VCaP (cell line): ENCODE results near the gene GABARAP.
A peak's percentile ranks its signal among the peaks of the same experiment; 100 is the strongest.

Source experiments
- H3K27ac ChIP-seq: fragments of 450-650 bp; 2 replicates; pipeline ENCODE4 v1.5.1; 2017
- CTCF ChIP-seq: fragments of 450-650 bp; conservative IDR thresholded peaks from 2 replicates; pipeline ENCODE4 v1.5.1; 2017; ENCODE audit warnings: mild to moderate bottlenecking, moderate library complexity

Gene GABARAP

GRCh38 chr17:7213895-7214299 is 28.4 kb downstream of the GABARAP start:
- no peak overlapping the region for H3K27ac ChIP-seq
- TF ChIP-seq CTCF: peak; percentile 21; the same call in 1 of the 2 replicates

GRCh38 chr17:7211491-7212273 is 30.6 kb downstream of the GABARAP start:
- TF ChIP-seq CTCF: no peak
- no peak overlapping the region for H3K27ac ChIP-seq

GRCh38 chr17:7208754-7209460 is 33.3 kb downstream of the GABARAP start:
- no peak for TF ChIP-seq CTCF
- H3K27ac ChIP-seq: no peak overlapping the region

- no peak for TF ChIP-seq CTCF
- no peak overlapping the region for H3K27ac ChIP-seq
These were observed 34.1 kb downstream of the GABARAP start for GRCh38 chr17:7208027-7208571.

- TF ChIP-seq CTCF: no peak
- H3K27ac ChIP-seq: no peak overlapping the region
These were observed 34.9 kb downstream of the GABARAP start for GRCh38 chr17:7207120-7208001.

GRCh38 chr17:7205561-7205960 is 36.7 kb downstream of the GABARAP start:
- no peak for TF ChIP-seq CTCF
- H3K27ac ChIP-seq: no peak overlapping the region
